Epithelial cell of esophagus (primary cell): Measurements from ENCODE around the gene KLHL10.

Experiments used
- DNase-seq: peaks from one replicate; pipeline ENCODE4 v3.0.0; 2010; ENCODE audit warnings: low read depth
- H3K4me3 ChIP-seq: 2 replicates; pipeline ENCODE4 v1.5.1; 2011; ENCODE audit warnings: mild to moderate bottlenecking, low read length, control low read depth
- TF ChIP-seq, protein P1 (sequence below): IDR thresholded peaks from 2 replicates; pipeline ENCODE4 v1.5.1; 2011; ENCODE audit warnings: low read depth, mild to moderate bottlenecking, low read length, control low read depth, inconsistent platforms; ENCODE audit not compliant: insufficient read depth; ENCODE audit errors: missing control alignments

Gene KLHL10

DNA sequence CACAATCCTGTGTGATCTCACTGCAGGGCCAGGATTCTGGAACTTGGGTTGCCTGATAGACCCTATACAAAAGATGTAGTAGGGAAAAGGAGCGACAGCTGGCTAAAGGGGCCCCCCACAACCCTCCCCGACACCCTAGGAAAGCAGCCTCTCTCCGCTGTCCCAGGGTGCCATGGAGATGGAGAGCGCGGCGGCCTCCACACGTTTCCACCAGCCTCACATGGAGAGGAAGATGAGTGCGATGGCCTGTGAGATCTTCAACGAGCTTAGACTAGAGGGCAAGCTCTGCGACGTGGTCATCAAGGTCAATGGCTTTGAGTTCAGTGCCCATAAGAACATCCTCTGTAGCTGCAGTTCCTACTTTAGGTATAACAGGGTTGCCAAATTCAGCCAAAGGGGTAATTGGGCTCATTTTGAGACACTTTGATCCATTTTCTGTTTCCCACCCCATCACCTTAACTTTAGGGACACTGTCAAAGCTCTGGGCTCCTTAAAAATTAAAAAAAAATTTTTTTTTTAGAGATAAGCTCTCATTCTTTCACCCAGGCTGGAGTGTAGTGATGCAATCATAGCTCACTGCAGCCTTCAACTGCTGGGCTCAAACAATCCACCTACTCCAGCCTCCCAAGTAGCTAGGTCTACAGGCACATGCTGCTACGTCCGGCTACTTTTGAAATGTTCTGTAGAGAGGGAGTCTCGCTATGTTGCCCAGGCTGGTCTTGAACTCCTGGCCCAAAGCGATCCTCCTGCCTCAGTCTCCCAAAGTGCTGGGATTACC is at the start of gene KLHL10:
Gene KLHL10, plus strand, starts transcription at position 65 of the 778 bp plus-strand sequence. Its CDS starts 108 bp downstream, at position 173.
- TF ChIP-seq, protein P1, sequence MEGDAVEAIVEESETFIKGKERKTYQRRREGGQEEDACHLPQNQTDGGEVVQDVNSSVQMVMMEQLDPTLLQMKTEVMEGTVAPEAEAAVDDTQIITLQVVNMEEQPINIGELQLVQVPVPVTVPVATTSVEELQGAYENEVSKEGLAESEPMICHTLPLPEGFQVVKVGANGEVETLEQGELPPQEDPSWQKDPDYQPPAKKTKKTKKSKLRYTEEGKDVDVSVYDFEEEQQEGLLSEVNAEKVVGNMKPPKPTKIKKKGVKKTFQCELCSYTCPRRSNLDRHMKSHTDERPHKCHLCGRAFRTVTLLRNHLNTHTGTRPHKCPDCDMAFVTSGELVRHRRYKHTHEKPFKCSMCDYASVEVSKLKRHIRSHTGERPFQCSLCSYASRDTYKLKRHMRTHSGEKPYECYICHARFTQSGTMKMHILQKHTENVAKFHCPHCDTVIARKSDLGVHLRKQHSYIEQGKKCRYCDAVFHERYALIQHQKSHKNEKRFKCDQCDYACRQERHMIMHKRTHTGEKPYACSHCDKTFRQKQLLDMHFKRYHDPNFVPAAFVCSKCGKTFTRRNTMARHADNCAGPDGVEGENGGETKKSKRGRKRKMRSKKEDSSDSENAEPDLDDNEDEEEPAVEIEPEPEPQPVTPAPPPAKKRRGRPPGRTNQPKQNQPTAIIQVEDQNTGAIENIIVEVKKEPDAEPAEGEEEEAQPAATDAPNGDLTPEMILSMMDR, result no peak
- H3K4me3 ChIP-seq, result no peak within 1 kb of the TSS
- no peak for DNase-seq

DNA sequence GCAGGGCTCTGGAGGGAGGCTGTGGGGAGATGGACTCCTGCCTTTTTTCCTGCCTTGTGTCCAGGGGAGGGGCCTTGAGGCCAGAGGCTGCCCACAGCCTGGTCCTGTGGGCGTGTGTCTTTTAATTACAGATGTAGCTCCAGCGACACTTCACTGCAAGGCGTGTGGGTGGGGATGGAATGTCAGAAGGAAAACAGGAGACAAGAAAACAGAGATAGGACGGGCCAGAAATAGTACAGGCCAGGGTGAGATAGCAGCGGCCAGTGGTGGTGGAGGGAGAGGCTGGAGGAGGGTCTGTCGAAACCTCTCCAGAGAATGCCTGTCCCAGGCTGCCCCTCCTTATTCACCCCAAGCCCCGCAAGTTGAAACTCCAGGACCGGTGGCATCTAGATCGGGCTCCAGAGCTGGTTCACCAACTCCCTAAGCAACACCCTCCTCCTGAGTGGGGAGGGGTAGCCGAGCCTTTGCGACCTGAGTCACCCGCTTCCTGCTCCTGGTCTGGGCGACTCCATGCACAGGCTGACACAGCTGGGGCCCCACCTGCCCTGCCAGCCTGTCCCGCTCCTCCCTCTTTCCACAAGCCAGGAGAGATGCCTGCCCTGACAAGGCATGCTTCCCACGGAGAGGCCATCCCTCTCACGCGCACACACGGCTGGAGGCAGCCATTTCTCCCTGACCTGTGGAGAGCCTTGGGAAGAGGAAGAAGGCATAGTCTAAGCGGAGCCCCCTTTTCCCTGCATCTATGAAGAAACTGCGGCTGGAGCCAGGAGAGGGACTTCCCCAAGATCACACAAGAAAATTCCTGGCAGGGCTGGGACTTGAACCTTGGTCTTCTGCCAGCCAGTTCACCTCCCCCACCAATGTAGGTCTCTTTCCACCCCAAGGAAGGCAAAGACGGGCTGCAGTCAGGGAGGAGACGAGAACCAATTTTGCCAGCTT is 44.5 kb upstream of the KLHL10 start:
- H3K4me3 ChIP-seq, result peak overlapping the region; percentile 37
- peak; percentile 98 for DNase-seq
- TF ChIP-seq, protein P1, result no peak

DNA sequence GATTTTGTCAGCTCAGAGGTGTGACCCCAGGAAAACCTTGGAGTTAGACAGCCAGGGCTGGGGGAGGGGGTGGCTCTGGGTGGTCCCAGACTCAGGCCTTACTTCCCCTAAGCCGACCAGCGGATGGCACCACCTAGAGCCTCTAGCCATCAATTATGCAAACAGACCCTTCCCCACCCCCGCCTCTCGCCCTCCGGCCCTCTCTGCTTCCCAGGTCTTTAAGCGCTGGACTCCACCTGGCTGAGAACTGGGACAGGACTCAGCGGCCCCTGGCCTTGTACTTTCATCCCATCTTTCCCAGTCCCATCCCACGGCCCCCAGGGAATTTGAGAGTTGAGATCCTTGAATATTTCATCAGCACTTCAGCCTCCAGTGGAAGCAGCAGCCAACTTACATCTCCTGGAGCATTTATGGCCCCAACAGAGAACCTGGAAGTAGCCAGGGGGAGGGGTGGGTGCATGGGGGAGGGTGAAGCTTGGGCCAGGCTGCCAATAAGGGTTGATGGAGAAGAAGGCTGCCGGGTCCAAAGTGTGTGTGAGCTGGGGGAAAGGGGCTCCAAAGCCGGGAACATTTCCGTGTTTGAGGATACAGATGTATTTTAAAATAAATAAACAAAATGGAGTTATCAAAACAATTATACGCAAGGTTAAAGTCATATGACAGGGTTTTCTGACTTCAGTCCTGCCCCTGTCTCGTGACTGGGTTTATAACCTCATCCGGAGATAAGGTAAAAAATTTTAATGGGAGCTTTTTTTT is 43.7 kb upstream of the KLHL10 start:
- peak overlapping the region; percentile 37 for H3K4me3 ChIP-seq
- TF ChIP-seq, protein P1, result no peak
- no peak for DNase-seq

DNA sequence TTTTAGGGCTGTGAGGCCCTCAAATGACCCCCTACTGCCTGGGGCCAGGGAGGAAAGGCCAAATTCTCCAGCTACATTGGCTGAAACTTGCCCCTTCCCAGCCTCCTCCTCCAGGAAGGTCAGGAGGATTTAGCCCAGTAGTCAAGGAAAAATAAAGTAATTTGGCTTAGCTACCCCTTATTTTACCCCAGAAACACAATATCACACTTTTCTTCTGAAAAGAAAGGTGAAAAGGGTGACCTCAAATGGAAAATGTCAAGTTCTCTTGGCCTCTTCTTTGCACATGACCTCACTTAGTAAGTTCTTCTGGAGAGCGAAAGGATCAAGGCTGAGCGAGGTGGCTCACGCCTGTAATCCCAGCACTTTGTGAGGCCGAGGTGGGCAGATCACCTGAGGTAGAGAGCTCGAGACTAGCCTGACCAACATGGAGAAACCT is 43.1 kb upstream of the KLHL10 start:
- no peak overlapping the region for H3K4me3 ChIP-seq
- TF ChIP-seq, protein P1, result no peak
- no peak for DNase-seq

DNA sequence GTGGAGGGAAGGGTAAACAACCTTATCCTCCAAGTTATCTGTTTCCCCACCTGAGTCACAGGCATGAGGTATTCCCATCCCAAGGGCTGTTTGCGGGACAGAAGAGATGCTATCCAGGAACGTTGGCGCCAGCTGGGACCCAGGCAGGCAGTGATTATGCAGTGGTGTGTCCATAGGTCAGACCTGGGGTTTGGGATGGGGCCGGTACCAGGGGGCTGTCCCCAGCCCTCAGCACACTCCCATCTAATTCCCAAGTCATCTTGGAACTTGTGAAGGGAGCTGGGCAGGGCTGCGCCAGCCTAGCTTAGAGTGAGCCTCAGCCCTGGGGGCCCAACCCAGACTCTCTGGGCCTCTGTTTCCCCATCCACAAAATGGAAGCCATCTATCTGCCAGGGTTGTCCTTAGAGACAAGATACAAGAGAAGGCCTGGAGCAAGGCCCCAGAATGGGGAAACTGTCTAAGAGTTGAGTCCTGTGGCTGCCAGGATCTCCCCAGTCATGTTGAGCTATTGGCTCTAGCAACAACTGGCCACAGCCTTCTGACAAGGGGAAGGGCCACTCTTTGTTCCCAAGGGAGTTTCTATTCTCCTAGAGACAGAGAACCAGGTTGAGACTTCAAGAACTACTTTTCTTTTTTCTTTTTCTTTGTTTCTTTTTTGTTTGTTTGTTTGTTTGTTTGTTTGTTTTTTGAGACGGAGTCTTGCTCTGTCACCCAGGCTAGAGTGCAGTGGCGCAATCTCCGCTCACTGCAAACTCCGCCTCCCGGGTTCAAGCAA is 41.3 kb upstream of the KLHL10 start:
- TF ChIP-seq, protein P1, result no peak
- no peak for DNase-seq
- H3K4me3 ChIP-seq, result no peak overlapping the region

DNA sequence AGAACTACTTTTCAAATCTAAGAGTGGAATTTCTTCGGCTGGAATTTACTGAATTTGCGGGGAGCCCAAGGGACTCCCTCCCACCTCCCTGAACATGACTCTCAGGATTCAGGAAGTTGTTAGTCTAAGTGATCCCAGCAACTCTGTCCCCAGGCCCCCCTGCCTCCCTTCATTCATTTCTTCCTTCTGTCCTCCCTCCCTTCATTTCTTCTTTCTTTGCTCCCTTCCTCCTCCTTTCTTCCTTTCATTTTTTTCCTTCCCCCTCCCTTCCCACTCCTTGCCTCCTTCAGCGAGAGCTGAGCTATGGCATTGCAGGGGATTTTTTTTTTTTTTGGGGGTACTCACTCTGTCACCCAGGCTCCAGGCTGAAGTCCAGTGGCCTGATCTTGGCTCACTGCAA is 40.2 kb upstream of the KLHL10 start:
- no peak for DNase-seq
- TF ChIP-seq, protein P1, result no peak
- no peak overlapping the region for H3K4me3 ChIP-seq
